SIG-M5 (cell line): ENCODE data around the gene EED.
"Not testable (repeated sequence)": the region's sequence is repeated elsewhere in the genome, so short reads cannot be mapped to it uniquely, and the experiment has no call there.

Experiments
- DNase-seq: peaks from one replicate; lab custom pipeline; 2025; lab: John Stamatoyannopoulos, UW

Gene EED

GRCh38 chr11:86248609-86249008 lies 4.1 kb downstream of the EED start:
- DNase-seq: no peak

- DNase-seq: no peak
Observed at GRCh38 chr11:86249307-86250098, 5.0 kb downstream of the EED start.

GRCh38 chr11:86251345-86251744 lies 6.8 kb downstream of the EED start:
- no peak for DNase-seq

- no peak for DNase-seq
Observed at GRCh38 chr11:86255896-86256295, 11.3 kb downstream of the EED start.

- DNase-seq: no peak
Observed at GRCh38 chr11:86256608-86257007, 12.1 kb downstream of the EED start.

GRCh38 chr11:86257446-86257845 lies 12.9 kb downstream of the EED start:
- no peak for DNase-seq

- DNase-seq: no peak
Observed at GRCh38 chr11:86259730-86260129, 15.2 kb downstream of the EED start.

- DNase-seq: no peak
Observed at GRCh38 chr11:86261328-86261727, 16.8 kb downstream of the EED start.

- DNase-seq: no peak
Observed at GRCh38 chr11:86262387-86262786, 17.8 kb downstream of the EED start.

- DNase-seq: no peak
Observed at GRCh38 chr11:86264649-86265048, 20.1 kb downstream of the EED start.

- DNase-seq: no peak
Observed at GRCh38 chr11:86265194-86265593, 20.6 kb downstream of the EED start.

- DNase-seq: no peak
Observed at GRCh38 chr11:86269645-86270044, 25.1 kb downstream of the EED start.

- no peak for DNase-seq
Observed at GRCh38 chr11:86274503-86274902, 29.9 kb downstream of the EED start.

- no peak for DNase-seq
Observed at GRCh38 chr11:86274999-86275398, 30.4 kb downstream of the EED start.

GRCh38 chr11:86275493-86276370 lies 31.2 kb downstream of the EED start:
- no peak for DNase-seq

GRCh38 chr11:86277741-86278140 lies 33.2 kb downstream of the EED start:
- DNase-seq: no peak

- DNase-seq: no peak
Observed at GRCh38 chr11:86278226-86278625, 33.7 kb downstream of the EED start.

GRCh38 chr11:86279747-86280146 lies 35.2 kb downstream of the EED start:
- DNase-seq: no peak

- DNase-seq: no peak
Observed at GRCh38 chr11:86287468-86287796, 42.9 kb downstream of the EED start.

GRCh38 chr11:86288776-86289507 lies 44.4 kb downstream of the EED start:
- no peak for DNase-seq

GRCh38 chr11:86289508-86290280 lies 45.1 kb downstream of the EED start:
- DNase-seq: not testable (repeated sequence)
